HepG2 (cell line): ENCODE data around the gene BEST2. TPM values are rescaled to one million over a fixed set of nuclear protein-coding genes. Genes with fewer than 3 reads are reported as not detected.
A peak's percentile ranks its signal among the peaks of the same experiment; 100 is the strongest.

ENCODE experiments used
- BCL6 ChIP-seq: IDR thresholded peaks from 2 replicates; pipeline ENCODE4 v1.6.1; 2016; ENCODE audit warnings: missing genetic modification reagents, missing compliant biosample characterization
- ETV6 ChIP-seq: sonication (generic); formaldehyde crosslinking; conservative IDR thresholded peaks from 2 replicates; pipeline ENCODE4 v1.4.0; 2020; ENCODE audit warnings: missing genetic modification reagents
- GATAD1 ChIP-seq: IDR thresholded peaks from 2 replicates; pipeline ENCODE4 v1.6.1; 2016; ENCODE audit warnings: missing genetic modification reagents, missing compliant biosample characterization
- KLF16 ChIP-seq, 2 experiments: sonication (generic) in 1 of 2; formaldehyde crosslinking in 1 of 2; IDR thresholded peaks; 2 replicates each; pipeline versions ENCODE4 v1.6.1 to v1.8.0; 2016 to 2023; ENCODE audit warnings: missing genetic modification reagents in 2 of 2, missing compliant biosample characterization in 1 of 2
- MATR3 ChIP-seq: sonication (generic); formaldehyde crosslinking; IDR thresholded peaks from 2 replicates; pipeline ENCODE4 v1.4.0; 2020; ENCODE audit warnings: missing genetic modification reagents
- SETDB1 ChIP-seq: sonication (generic); formaldehyde crosslinking; IDR thresholded peaks from 2 replicates; pipeline ENCODE4 v1.5.1; 2020; ENCODE audit warnings: missing genetic modification reagents, mild to moderate bottlenecking, borderline replicate concordance
- THYN1 ChIP-seq: sonication (generic); formaldehyde crosslinking; IDR thresholded peaks from 2 replicates; pipeline ENCODE4 v1.8.1; 2023; ENCODE audit warnings: low read depth, mild to moderate bottlenecking, moderate library complexity, missing genetic modification reagents, borderline replicate concordance
- ZNF276 ChIP-seq: sonication (generic); formaldehyde crosslinking; IDR thresholded peaks from 2 replicates; pipeline ENCODE4 v1.4.0; 2020; ENCODE audit warnings: mild to moderate bottlenecking, low read depth, missing genetic modification reagents
- ZNF407 ChIP-seq: sonication (generic); formaldehyde crosslinking; IDR thresholded peaks from one replicate; pipeline ENCODE4 v1.5.1; 2020; ENCODE audit warnings: mild to moderate bottlenecking, missing genetic modification reagents; ENCODE audit errors: not compliant biosample characterization
- ZNF431 ChIP-seq: sonication (generic); formaldehyde crosslinking; IDR thresholded peaks from 2 replicates; pipeline ENCODE4 v1.9.0; 2022; ENCODE audit warnings: missing genetic modification reagents, low read depth, mild to moderate bottlenecking, borderline replicate concordance
- ZNF629 ChIP-seq: sonication (generic); formaldehyde crosslinking; conservative IDR thresholded peaks from 2 replicates; pipeline ENCODE4 v1.5.0; 2020; ENCODE audit warnings: missing genetic modification reagents
- ZNF713 ChIP-seq: sonication (generic); formaldehyde crosslinking; IDR thresholded peaks from 2 replicates; pipeline ENCODE4 v1.4.0; 2020; ENCODE audit warnings: mild to moderate bottlenecking, missing genetic modification reagents
- ZNF777 ChIP-seq: sonication (generic); formaldehyde crosslinking; IDR thresholded peaks from 2 replicates; pipeline ENCODE4 v1.4.0; 2020; ENCODE audit warnings: missing genetic modification reagents
- polyA plus RNA-seq, 8 experiments: library from polyadenylated mRNA; depleted of rRNA in 3 of 8; stranded (reverse) in 7 of 8; unstranded in 1 of 8; fragments of >200 nt; fragmentation: Illumina TruSeq in 4 of 8; extraction: Trizol in 4 of 8; gene quantifications; 2 replicates each; pipeline versions ENCODE4 v1.2.1 to v1.2.3, GENCODE V29; 2011 to 2016; ENCODE audit warnings: low read depth in 4 of 8, missing spikeins in 1 of 8, mixed read lengths in 1 of 8; ENCODE audit not compliant: insufficient read depth in 1 of 8
- total RNA-seq, 5 experiments: library from RNA; depleted of rRNA; stranded (reverse); fragments of >200 nt; fragmentation: Illumina TruSeq; extraction: Trizol; gene quantifications; 2 replicates each; pipeline ENCODE4 v1.2.3, GENCODE V29; 2016; ENCODE audit warnings: low read depth in 1 of 5
- TF ChIP-seq, protein P1 (sequence below): sonication (generic); formaldehyde crosslinking; IDR thresholded peaks from 2 replicates; pipeline ENCODE4 v1.4.0; 2020; ENCODE audit warnings: low read depth, mild to moderate bottlenecking, missing genetic modification reagents
- TF ChIP-seq, protein P2 (sequence below): IDR thresholded peaks from 2 replicates; pipeline ENCODE4 v1.6.1; 2016

BEST2 gene
- total and polyA plus RNA-seq, 2 of the 13 experiments (the other 11 are each of a cell fraction or from before 2014, with no cell fraction given), result not detected

DNA sequence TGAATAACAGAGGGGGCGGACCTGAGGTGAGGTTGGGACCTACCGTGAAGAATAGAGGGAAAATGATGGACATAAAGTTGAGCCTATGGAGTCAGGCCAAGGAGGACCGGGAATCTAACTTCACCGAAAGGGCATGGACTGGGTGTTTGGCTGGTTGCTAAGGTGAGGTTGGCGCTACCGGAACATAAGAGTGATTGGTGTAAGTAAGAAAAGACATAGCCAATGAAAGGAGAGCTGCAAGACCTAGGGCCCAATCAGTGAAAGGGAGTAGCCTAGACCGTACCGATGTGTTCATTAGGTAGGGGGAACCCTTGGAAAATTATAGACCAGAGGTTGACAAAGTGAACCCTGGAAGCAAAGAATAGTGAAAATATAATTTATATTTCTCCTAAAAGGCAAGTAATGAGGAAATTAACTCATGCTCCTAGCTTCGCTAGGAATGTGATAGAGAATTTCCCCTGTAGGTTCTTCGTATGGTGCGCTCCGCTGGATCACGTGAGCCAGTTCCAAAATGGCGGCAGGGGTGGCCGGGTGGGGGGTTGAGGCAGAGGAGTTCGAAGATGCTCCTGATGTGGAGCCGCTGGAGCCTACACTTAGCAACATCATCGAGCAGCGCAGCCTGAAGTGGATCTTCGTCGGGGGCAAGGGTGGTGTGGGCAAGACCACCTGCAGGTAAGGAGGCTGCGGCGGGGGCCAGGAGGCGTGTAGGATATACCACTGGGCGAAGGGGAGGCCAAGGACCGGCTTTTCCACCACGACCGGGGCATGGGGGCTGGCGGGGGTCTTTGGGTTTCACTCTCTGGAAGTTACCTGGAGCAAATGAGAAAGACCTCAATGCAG is 14.4 kb upstream of the BEST2 start, which contains the start of gene GET3 (continued):
- TF ChIP-seq ZNF407 (CRISPR knock-in tag) (no peak), BCL6 (CRISPR knock-in tag) (no peak), GATAD1 (CRISPR knock-in tag) (peak; percentile 99), ZNF777 (CRISPR knock-in tag) (peak; percentile 43; the same call in 1 of the 2 replicates), ZNF431 (no peak), ZNF276 (CRISPR knock-in tag) (no peak), THYN1 (no peak), ETV6 (CRISPR knock-in tag) (no peak), ZNF629 (CRISPR knock-in tag) (no peak), SETDB1 (CRISPR knock-in tag) (no peak), ZNF713 (CRISPR knock-in tag) (no peak), KLF16 (CRISPR knock-in tag; IDR thresholded peaks at IDR 0.05) (no peak), MATR3 (CRISPR knock-in tag) (no peak)
- TF ChIP-seq, protein P1, sequence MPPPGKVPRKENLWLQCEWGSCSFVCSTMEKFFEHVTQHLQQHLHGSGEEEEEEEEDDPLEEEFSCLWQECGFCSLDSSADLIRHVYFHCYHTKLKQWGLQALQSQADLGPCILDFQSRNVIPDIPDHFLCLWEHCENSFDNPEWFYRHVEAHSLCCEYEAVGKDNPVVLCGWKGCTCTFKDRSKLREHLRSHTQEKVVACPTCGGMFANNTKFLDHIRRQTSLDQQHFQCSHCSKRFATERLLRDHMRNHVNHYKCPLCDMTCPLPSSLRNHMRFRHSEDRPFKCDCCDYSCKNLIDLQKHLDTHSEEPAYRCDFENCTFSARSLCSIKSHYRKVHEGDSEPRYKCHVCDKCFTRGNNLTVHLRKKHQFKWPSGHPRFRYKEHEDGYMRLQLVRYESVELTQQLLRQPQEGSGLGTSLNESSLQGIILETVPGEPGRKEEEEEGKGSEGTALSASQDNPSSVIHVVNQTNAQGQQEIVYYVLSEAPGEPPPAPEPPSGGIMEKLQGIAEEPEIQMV, result peak; percentile 35; the same call in 1 of the 2 replicates
- TF ChIP-seq, protein P2, sequence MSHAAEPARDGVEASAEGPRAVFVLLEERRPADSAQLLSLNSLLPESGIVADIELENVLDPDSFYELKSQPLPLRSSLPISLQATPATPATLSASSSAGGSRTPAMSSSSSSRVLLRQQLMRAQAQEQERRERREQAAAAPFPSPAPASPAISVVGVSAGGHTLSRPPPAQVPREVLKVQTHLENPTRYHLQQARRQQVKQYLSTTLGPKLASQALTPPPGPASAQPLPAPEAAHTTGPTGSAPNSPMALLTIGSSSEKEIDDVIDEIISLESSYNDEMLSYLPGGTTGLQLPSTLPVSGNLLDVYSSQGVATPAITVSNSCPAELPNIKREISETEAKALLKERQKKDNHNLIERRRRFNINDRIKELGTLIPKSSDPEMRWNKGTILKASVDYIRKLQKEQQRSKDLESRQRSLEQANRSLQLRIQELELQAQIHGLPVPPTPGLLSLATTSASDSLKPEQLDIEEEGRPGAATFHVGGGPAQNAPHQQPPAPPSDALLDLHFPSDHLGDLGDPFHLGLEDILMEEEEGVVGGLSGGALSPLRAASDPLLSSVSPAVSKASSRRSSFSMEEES (CRISPR knock-in tag), result peak; percentile 81
